Testis (tissue), 3 donors: Measurements from ENCODE around the gene LMCD1. TPM values are rescaled to one million over a fixed set of nuclear protein-coding genes. Genes with fewer than 3 reads are reported as not detected.

ENCODE experiments used
- DNase-seq: peaks from one replicate; pipeline ENCODE4 v3.0.0-alpha.2; 2019
- H3K27ac ChIP-seq, 2 donors: fragments of 200-600 bp; sonication (generic); one replicate each; pipeline ENCODE4 v1.5.1; 2019
- H3K27me3 ChIP-seq: fragments of 200-600 bp; sonication (generic); one replicate; pipeline ENCODE4 v1.5.1; 2019
- H3K36me3 ChIP-seq: fragments of 200-600 bp; sonication (generic); one replicate; pipeline ENCODE4 v1.5.1; 2017; ENCODE audit warnings: low read depth; ENCODE audit errors: missing control alignments
- H3K4me1 ChIP-seq: fragments of 200-600 bp; sonication (generic); one replicate; pipeline ENCODE4 v1.5.1; 2019
- H3K4me3 ChIP-seq, 2 donors: fragments of 200-600 bp; sonication (generic); one replicate each; pipeline ENCODE4 v1.5.1; 2017 to 2019
- H3K9me3 ChIP-seq: fragments of 200-600 bp; sonication (generic); one replicate; pipeline ENCODE4 v1.5.1; 2017
- POLR2A ChIP-seq: fragments of 450-650 bp; IDR thresholded peaks from one replicate; pipeline ENCODE4 v1.6.1; 2017; ENCODE audit warnings: antibody characterized with exemption, mild to moderate bottlenecking, moderate library complexity
- WGBS, 2 donors: methylation state at CpG; one replicate each; pipeline ENCODE4 v1.1.5; 2018; 5-methylcytosine and 5-hydroxymethylcytosine counted together
- intact Hi-C: fragments of 100-400 bp; cut with DNase I; formaldehyde crosslinking; loops from one replicate; pipeline ENCODE4 v1.15.1; 2023; ENCODE audit warnings: low total_unique reads
- polyA plus RNA-seq: library from polyadenylated mRNA; stranded (reverse); fragments of 350-450 nt; fragmentation: Illumina TruSeq; extraction: RNeasy Lipid Tissue Mini Kit (QIAGEN cat#74804); gene quantifications from one replicate; pipeline ENCODE4 v1.2.3, GENCODE V29; 2014; ENCODE audit warnings: low read depth, low replicate concordance; ENCODE audit not compliant: insufficient read depth
- total RNA-seq, 2 donors: library from RNA; depleted of rRNA; stranded (reverse); fragments of >200 nt; gene quantifications; one replicate each; pipeline ENCODE4 v1.2.3, GENCODE V29; 2016
- TF ChIP-seq, protein P1 (sequence below), 3 experiments: fragments of 450-650 bp in 2 of 3; fragments of 200-600 bp in 1 of 3; sonication (generic) in 1 of 3; IDR thresholded peaks; one replicate each; pipeline ENCODE4 v1.5.1; 2016 to 2019; ENCODE audit warnings: antibody characterized with exemption in 3 of 3, mild to moderate bottlenecking in 2 of 3, moderate library complexity in 1 of 3

LMCD1 gene
- total and polyA plus RNA-seq, 3 donors from 2014 or later: 47.9 to 103 (median 53.3) TPM

GRCh38 chr3:8559351-8559750 is 57.7 kb downstream of the LMCD1 start:
- TF ChIP-seq, protein P1, sequence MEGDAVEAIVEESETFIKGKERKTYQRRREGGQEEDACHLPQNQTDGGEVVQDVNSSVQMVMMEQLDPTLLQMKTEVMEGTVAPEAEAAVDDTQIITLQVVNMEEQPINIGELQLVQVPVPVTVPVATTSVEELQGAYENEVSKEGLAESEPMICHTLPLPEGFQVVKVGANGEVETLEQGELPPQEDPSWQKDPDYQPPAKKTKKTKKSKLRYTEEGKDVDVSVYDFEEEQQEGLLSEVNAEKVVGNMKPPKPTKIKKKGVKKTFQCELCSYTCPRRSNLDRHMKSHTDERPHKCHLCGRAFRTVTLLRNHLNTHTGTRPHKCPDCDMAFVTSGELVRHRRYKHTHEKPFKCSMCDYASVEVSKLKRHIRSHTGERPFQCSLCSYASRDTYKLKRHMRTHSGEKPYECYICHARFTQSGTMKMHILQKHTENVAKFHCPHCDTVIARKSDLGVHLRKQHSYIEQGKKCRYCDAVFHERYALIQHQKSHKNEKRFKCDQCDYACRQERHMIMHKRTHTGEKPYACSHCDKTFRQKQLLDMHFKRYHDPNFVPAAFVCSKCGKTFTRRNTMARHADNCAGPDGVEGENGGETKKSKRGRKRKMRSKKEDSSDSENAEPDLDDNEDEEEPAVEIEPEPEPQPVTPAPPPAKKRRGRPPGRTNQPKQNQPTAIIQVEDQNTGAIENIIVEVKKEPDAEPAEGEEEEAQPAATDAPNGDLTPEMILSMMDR (IDR thresholded peaks at IDR 0.05): no peak
- TF ChIP-seq POLR2A: no peak
- DNase-seq: no peak
- Histone ChIP-seq H3K9me3 (no peaks in the 10 kb centered on the region), H3K4me3 (no peak overlapping the region), H3K27ac (no peak overlapping the region), H3K4me1 (peaks cover 45% of the 10 kb centered on the region), H3K27me3 (no peaks in the 10 kb centered on the region), H3K36me3 (no peaks in the 10 kb centered on the region)
- intact Hi-C loops: no loop called here
- WGBS, 2 donors: 95 to 98% methylated on average over 6 of the region's 6 CpGs

DNA sequence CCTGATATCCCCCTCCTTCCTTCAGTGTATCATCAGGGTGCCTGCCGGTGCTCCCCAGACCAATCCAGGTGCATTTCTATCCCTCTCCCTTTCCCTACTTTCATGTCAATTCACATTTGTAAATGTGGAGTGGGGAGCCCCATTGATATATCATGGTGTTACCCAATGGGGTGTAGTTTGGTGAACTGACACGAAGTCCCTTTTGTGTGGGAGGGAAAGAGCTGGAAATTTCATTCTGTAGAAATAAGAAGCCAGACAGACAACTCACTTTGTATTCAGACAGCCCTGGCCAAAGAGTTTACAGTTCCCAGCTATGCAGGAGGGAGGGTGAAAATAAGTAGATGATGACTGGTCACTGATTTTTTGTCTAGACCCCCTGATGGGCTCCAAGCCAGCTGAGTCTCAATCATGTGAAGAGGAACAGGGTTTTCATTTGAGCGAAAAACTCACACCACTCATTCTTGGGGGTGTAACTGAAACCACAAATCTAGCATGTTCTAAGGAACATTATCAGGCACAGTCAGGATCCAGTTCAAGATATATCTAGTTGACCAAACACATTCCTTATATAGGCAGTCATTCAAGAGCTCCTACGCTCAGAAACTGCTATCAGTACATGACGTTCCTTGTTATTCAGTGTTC is 58.9 kb downstream of the LMCD1 start:
- DNase-seq: no peak
- Histone ChIP-seq H3K27me3 (no peaks in the 10 kb centered on the region), H3K4me1 (peaks cover 39% of the 10 kb centered on the region), H3K36me3 (no peaks in the 10 kb centered on the region), H3K9me3 (no peaks in the 10 kb centered on the region), H3K4me3 (no peak overlapping the region), H3K27ac (peak overlapping the region; percentile 47 to 80)
- no peak for TF ChIP-seq POLR2A
- TF ChIP-seq, protein P1 (IDR thresholded peaks at IDR 0.05): no peak
- 51 to 57% methylated on average over 5 of the region's 5 CpGs for WGBS, 2 donors
- intact Hi-C loops: no loop called here

DNA sequence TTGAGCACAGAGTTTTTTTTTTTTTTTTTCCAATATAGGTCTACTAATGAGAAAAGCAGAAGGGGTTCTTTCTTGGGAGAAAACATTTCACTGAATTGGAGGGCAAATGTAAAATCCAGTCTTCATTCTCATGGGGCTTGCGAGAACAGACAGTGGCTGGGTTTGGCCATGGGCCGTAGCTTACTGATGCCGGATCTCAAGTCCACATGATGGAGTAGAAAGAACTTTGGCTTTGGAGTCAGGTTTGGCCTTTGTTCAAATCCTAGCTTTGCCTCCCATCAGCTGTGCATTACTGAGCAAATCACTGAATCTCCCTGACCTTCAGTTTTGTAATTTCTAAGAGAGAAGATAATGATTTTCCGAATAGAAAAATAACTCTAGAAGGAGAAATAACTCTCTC is 59.7 kb downstream of the LMCD1 start:
- WGBS, 2 donors: 20 to 50% methylated on average over 4 of the region's 4 CpGs
- TF ChIP-seq, protein P1 (IDR thresholded peaks at IDR 0.05): no peak
- TF ChIP-seq POLR2A: no peak
- Histone ChIP-seq H3K4me3 (no peak overlapping the region), H3K9me3 (no peaks in the 10 kb centered on the region), H3K27ac (peak overlapping the region; percentile 42 to 80), H3K36me3 (no peaks in the 10 kb centered on the region), H3K27me3 (no peaks in the 10 kb centered on the region), H3K4me1 (peaks cover 34% of the 10 kb centered on the region)
- intact Hi-C loops: no loop called here
- peak; percentile 47 for DNase-seq

- Histone ChIP-seq H3K9me3 (no peaks in the 10 kb centered on the region), H3K36me3 (no peaks in the 10 kb centered on the region), H3K27me3 (no peaks in the 10 kb centered on the region), H3K27ac (peak overlapping the region; percentile 42 to 80), H3K4me1 (peaks cover 27% of the 10 kb centered on the region), H3K4me3 (no peak overlapping the region)
- DNase-seq: no peak
- intact Hi-C loops: no loop called here
- TF ChIP-seq, protein P1 (IDR thresholded peaks at IDR 0.05): no peak
- TF ChIP-seq POLR2A: no peak
- 66 to 72% methylated on average over 3 of the region's 3 CpGs for WGBS, 2 donors
Observed at GRCh38 chr3:8562081-8562595, 60.5 kb downstream of the LMCD1 start.

GRCh38 chr3:8563146-8563545 is 61.5 kb downstream of the LMCD1 start:
- intact Hi-C loops: no loop called here
- no peak overlapping the region for H3K4me3 ChIP-seq
- H3K9me3 ChIP-seq: no peaks in the 10 kb centered on the region
- no peaks in the 10 kb centered on the region for H3K36me3 ChIP-seq
- no peak for DNase-seq
- no peaks in the 10 kb centered on the region for H3K27me3 ChIP-seq
- peaks cover 21% of the 10 kb centered on the region for H3K4me1 ChIP-seq
- TF ChIP-seq POLR2A: no peak
- TF ChIP-seq, protein P1 (IDR thresholded peaks at IDR 0.05): no peak
- H3K27ac ChIP-seq: no peak overlapping the region
- 82 to 87% methylated on average over 4 of the region's 4 CpGs for WGBS, 2 donors
